ENCODE data around the gene C14orf39.
A peak's percentile ranks its signal among the peaks of the same experiment; 100 is the strongest.

Gene C14orf39

GRCh38 chr14:60485598-60486251, at the start of gene C14orf39:
TSS of gene C14orf39 (minus strand) at chr14:60486063. CDS start at chr14:60485078, 985 bp downstream.
- no peak for DNase-seq

DNA sequence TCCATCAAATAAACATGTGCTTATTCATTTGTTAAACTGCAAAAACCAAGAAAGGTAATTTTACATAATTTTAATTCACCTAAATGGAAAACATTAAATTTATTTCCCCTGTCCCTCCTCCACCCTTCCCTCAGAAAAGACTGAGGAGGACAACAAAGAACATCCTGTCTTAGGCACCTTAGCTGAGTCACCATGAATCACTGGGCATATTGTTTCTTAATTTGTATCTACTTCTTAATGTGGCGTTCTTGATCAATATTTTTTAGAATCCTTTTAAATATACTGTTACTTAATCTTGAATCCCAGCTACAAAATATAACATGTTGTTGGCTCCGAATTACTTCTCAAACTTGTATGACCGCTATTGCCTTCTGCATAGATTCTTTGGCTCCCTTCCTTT, 46.6 kb upstream of the C14orf39 start:
- no peak for DNase-seq

- no peak for DNase-seq
Observed at GRCh38 chr14:60515511-60516289, 29.8 kb upstream of the C14orf39 start.

GRCh38 chr14:60514741-60515491, 29.1 kb upstream of the C14orf39 start:
- DNase-seq, result peak; percentile 75

- peak; percentile 75 for DNase-seq
Observed at GRCh38 chr14:60514378-60514740, 28.5 kb upstream of the C14orf39 start.

GRCh38 chr14:60512973-60513571, 27.2 kb upstream of the C14orf39 start:
- DNase-seq, result no peak

DNA sequence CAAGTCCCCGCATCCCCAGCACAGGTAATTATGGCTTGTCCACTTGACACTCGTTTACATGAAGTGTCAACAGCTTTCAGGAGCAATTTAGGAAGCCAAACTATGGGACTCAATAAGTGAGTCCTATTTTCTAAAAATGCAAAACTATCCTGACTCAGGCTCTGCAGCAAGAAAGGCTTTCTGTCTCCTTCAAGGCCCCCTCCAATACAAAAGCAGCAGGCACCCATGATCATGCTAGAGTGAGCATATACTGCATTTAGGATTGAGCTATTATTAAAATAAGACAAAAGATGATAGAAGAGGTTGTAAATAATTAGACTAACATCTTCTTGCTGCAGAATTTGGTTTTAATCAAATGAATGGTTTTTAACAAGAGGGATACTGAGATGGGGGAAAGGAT, 26.3 kb upstream of the C14orf39 start:
- DNase-seq, result no peak

DNA sequence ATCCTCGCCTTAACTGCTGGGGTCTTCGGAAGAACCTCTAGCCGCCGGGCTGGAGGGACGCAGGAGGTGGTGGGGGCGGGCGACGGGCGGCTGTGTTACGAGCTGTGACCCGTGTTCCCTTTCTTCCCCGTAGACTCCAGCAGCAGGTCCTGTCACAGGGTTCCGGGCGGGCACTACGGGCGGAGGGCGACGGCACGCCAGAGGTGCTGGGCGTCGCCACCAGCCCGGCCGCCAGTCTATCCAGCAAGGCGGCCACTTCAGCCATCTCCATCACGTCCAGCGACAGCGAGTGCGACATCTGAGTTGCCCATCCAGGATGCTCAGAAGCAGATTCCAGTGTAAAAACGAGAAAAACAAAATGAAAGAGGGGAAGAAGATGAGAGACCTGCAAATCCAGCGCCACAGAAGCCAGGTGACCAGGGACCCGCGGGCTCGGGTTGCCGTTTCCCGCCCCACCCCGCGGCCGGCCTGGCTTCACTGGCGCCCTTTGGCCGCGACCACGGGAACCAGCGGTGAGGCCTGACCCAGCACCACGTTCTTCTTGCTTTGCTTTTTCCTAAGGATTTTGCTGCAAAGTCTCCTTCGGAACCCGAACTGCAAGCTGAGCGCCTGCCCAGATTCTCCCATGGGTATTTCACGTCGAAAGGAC, 25.2 kb upstream of the C14orf39 start:
- no peak for DNase-seq

GRCh38 chr14:60510254-60510950, 24.5 kb upstream of the C14orf39 start:
- no peak for DNase-seq

DNA sequence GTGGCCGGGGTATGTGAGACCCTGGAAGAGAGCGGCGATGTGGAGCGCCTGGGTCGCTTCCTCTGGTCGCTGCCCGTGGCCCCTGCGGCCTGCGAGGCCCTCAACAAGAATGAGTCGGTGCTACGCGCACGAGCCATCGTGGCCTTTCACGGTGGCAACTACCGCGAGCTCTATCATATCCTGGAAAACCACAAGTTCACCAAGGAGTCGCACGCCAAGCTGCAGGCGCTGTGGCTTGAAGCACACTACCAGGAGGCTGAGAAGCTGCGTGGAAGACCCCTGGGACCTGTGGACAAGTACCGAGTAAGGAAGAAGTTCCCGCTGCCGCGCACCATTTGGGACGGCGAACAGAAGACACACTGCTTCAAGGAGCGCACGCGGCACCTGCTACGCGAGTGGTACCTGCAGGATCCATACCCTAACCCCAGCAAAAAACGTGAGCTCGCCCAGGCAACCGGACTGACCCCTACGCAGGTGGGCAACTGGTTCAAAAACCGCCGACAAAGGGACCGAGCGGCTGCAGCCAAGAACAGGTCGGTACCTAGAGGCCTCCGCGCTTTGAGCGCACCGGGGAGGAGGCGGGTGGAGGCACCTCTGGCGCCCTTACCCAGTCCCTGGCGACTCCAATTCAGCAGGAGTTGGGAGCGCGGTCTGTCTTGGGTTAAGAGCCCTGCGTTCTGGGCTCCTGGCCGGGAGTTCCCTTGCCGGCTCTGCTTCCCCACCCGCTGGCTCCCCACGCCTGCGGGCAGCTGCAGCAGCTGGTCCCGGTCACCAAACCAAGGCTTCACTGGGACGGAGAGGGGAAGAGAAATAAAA, 23.8 kb upstream of the C14orf39 start:
- DNase-seq, result peak; percentile 20

- DNase-seq, result peak; percentile 64
Observed at GRCh38 chr14:60508707-60509437, 23.0 kb upstream of the C14orf39 start, which contains the start of gene SIX6. TSS of gene SIX6 (plus strand) at chr14:60509146. CDS start at chr14:60509399, 253 bp downstream.

DNA sequence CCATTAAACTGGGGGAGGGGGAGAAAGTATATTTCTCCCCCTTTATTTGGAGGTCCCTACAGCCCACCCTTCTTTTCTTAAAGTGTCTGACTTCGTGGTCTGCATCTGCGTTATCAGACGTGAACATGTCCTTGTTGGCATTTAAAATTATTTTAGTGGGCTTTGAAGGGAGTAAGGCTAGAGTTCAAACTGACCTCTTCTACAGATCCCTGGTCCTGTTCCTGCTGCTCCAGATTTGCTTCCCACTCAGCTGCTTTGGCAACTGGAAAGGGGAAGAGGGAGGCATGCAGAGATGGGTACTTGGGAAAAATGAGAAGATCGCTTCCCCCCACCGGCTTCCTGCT, 22.5 kb upstream of the C14orf39 start:
- DNase-seq, result no peak

DNA sequence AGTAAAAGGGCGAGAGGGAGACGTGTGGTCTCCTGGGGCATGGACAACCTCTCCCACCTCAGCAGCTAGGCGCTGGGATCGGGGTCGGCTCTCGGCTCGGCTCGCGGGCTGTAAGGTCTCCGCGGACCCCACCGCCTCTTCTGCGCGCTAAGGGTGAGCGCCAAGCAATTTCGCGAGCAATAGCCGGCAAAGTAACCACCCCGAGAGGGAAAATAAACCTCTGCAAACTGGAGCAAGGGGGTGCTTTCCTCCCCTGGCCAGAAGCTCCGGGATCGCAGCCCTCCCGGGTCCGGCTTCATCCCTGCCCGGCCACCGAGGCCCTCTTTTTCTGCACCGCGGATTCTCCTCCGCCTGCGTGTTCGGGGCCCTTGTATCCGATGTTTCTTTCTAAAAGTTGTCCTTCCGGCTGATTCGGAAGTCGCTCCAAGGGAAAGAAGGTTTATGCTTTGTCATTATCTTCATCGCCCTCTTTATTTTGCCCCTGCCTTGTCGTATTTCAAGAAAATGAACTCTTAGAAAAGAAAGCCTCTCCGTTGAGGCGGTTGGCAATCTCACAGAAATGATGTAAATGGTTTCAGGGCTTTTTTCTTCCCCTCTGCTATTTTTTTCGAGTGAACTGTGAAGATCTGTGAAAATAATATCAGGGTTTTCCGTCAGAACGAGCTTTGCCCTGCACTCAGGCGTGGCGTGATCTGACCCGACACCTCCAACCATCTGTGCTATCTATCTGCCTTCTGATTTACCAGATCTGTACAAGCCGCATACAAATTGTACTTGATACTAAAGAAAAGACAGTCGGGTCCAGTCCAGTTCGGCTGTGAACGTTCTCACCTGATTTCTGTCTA, 21.3 kb upstream of the C14orf39 start:
- no peak for DNase-seq

DNA sequence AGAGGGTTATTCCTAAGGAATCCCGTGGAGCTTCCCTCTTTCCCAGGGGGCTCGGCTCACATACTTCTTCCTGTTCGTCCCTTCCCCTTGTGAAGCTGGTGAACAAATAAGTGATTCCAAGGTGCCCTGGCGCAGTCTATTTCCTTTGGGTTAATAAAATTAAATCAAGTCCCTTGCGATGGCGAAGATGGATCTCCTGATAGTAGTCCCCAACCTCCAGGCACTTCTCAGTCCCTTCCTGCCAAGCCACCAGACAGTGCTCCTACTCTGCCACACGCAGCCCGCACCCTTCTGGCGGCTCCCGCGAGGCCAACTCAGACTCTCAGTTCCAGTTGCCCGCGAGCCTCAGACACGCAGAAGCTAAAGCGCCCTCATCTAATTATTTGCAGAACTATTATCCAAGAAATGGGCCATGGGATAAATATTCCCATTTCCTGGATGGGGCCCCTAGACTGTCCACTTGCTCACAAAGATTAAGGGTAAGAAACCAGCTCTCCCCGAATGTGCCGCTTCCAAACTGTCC, 20.7 kb upstream of the C14orf39 start:
- no peak for DNase-seq

DNA sequence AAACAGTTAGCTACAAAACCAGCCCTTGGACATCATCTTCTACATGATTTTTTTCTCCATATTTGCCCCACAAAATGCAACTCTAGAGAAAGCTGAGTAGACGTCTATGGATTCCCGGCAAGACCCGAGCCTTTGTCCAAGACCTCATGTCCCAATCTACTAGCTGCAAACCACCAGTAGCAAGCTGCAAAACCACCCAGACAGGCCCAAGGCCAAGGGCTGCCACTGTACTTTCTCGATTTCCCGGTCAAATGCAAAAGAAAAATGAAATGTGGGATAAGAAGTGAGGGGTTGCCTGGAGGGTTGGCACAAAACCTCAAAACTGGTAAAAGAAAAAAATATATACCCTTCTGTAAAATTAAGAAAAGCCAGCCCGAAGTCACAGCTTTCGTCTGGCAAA, 20.1 kb upstream of the C14orf39 start:
- DNase-seq, result no peak

DNA sequence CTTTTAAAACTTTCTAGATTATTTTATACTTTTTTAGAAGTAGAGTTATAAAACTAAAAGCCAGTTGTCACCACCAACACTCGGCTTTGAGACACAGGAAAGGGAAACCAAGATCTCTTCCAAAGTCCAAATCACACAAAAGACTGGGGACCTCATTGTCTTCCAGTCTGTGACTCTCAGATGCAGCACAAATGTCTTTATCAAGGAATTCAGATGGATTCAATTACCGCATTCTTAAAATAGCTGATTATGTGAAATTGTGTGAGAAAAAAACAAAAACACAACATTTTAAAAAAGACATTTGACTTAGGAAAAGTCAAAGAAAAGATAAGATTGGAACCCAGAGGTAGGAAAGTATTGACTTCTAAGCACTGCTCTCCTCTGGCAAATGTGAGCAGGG, 19.6 kb upstream of the C14orf39 start:
- DNase-seq, result no peak

DNA sequence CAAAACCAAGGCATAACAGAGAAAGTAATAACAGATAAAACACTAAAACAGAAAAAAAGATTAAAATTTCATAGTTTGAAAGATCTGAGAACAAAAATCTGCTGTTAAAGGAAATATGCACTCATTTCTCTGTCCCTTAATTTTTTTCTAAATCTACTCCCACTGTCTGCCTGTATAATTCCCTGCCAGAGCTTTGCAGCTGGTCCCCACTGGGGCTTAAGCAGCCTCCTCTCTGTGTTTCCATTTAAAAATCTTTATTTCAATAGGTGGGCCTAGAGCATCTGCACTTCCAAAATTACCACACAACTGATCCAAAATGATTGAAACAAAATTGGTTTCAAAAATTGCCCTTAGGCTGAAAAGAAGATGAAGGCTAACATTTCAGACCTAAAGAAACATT, 16.7 kb upstream of the C14orf39 start:
- DNase-seq, result no peak

DNA sequence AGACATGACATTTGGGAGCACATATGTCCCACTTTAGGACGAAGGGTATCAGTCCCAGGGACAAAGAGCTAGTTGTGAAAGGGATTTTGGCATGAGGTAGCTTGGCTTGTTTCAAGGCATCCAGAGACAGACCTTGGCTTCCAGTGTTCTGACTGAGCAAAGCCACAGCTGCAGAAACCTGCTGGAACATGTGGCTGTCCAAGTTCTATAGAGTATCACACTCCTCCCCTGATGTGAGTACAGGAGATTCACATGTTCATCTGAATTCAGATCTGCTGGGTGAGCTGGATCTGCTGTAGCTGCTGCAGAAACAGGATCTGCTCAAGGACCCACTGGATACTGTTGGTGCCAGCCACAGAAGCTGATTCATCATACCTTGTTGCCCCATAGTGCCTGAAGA, 10.1 kb upstream of the C14orf39 start:
- no peak for DNase-seq

- no peak for DNase-seq
Observed at GRCh38 chr14:60490270-60490669, 4.4 kb upstream of the C14orf39 start.
